Brain pericyte (primary cell): Measurements from ENCODE around the gene MOGAT1.
"Not testable (repeated sequence)": the region's sequence is repeated elsewhere in the genome, so short reads cannot be mapped to it uniquely, and the experiment has no call there.

Source experiments
- DNase-seq: peaks from one replicate; pipeline ENCODE4 v3.0.0-alpha.2; 2012; ENCODE audit warnings: low read depth, low spot score

Gene MOGAT1

GRCh38 chr2:222670191-222671038 is 1.0 kb upstream of the MOGAT1 start:
- DNase-seq = no peak

DNA sequence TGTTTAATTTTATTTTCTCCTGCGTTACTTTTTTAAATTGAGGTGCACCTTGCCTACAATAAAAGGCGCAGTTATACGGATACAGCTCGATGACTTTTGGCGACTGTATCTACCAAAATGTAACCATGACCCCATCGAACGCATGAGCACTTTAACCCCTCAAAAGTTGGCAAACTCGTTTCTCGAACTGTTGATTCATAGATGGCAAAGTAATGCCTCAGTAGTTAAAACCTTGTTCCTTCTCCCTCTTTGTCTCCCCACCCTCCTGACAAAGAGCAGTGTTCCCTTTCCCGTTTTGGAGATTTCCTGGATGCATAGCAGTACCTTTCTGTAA is 577 bp downstream of the MOGAT1 start:
- no peak for DNase-seq

- DNase-seq = no peak
Measured at GRCh38 chr2:222673273-222673672, 1.8 kb downstream of the MOGAT1 start.

- DNase-seq = no peak
Measured at GRCh38 chr2:222673883-222674282, 2.4 kb downstream of the MOGAT1 start.

DNA sequence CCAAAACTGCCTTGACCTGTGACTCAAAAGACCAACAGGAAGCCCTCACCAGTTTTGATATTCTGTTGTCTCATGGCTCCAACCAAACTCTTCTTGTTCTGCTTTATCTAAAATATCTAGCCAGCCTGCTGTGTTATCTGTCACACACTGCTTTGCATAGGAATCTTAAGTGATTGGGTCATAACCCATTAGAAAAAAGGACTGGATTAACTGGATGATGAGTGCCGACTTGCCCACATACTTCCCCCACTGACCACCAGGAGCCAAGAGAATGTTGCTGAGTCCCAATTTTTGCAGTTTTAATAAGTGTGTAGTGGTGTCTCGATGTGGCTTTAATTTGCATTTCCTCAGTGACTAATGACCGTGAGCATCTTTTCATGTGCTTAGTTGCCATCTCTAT is 6.5 kb downstream of the MOGAT1 start:
- DNase-seq = no peak

DNA sequence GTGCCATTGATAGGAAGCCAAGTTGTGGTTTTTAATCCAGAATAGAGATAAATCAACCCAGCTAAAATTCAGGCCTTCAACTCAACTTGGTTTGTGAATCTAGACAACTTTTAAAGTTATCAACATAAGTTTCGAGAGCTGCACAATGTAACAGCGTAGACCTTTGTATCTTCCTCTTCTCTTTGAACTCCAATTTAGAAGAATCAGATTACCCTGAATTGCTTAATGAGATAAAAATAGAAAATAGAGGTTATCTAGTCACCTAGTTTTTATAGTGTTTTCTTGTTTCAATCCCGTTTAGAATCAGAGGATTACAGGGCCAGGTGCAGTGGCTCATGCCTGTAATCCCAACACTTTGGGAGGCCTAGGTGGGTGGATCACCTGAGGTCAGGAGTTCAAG is 12.3 kb downstream of the MOGAT1 start:
- no peak for DNase-seq

GRCh38 chr2:222686086-222686750 is 14.8 kb downstream of the MOGAT1 start:
- DNase-seq = no peak

DNA sequence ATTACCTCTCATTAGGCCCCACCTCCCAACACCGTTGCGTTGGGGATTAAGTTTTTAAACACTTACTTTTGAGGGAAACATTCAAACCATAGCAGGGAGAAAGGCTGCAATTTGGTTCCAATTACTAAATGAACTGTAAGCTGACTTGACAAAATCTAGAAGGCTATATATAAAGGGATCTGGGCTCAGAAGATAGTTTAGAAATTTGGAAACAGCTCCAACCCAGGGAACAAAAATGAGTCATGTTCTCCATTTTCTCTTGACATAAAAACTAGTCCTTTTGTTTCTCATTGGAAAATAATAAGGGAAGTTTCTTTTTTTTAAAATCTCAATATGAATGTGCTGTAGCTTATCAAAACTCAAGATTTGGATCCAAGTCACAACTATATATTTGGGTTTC is 17.5 kb downstream of the MOGAT1 start:
- DNase-seq = no peak

GRCh38 chr2:222689322-222689721 is 17.9 kb downstream of the MOGAT1 start:
- DNase-seq = no peak

- DNase-seq = no peak
Measured at GRCh38 chr2:222690564-222691200, 19.2 kb downstream of the MOGAT1 start.

DNA sequence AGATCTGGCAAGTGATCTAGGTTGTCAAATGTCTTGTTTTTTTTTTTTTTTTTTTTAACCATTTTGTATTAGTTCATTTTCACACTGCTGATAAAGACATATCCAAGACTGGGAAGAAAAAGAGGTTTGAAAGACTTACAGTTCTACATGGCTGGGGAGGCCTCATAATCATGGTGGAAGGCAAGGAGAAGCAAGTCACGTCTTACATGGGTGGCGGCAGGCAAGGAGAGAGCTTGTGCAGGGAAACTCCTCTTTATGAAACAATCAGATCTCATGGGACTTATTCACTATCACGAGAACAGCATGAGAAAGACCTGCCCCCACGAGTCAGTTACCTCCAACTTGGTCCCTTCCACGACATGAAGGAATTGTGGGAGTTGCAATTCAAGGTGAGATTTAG is 22.0 kb downstream of the MOGAT1 start:
- DNase-seq = not testable (repeated sequence)

GRCh38 chr2:222693837-222694236 is 22.4 kb downstream of the MOGAT1 start:
- DNase-seq = no peak

DNA sequence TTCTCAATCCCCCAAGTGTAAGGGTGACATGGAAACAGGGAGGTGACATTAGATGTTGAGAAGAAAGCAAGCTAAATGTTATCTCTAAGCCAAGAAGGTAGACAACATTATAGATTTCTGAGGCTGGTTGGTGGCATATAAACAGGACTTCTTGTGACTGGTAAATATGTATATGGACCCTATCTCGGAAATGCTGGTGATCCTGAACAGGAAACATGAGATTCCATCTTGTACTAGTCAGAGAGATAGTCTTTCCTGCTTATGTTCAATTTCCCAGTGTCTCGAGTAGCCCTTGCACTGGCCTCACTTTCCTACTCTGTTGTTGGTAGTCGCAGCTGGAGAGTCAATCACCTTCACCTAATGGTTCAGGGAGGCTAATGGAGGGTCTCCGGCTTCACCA is 26.8 kb downstream of the MOGAT1 start:
- DNase-seq = no peak

- no peak for DNase-seq
Measured at GRCh38 chr2:222701233-222701632, 29.8 kb downstream of the MOGAT1 start.

DNA sequence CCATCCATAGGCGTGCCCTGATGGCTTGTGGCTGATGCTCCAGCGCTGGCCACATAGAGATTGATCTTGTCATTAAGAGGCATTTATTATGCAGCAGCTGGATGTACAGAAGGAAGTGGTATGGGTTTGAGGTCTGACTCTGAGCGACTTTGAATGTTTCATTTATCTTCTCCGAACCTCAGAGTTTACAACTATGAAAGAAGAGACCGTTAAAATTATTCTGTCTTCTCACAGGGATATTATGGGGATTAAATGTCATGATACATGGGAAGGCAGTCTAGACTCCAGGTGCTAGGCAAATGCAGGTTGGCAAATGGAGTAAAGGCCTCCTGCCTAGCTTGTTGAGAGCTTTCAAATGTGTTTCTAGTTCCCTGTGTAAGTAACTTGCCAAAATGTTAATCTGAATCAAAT is 30.3 kb downstream of the MOGAT1 start:
- DNase-seq = no peak

- no peak for DNase-seq
Measured at GRCh38 chr2:222703091-222703490, 31.6 kb downstream of the MOGAT1 start.

DNA sequence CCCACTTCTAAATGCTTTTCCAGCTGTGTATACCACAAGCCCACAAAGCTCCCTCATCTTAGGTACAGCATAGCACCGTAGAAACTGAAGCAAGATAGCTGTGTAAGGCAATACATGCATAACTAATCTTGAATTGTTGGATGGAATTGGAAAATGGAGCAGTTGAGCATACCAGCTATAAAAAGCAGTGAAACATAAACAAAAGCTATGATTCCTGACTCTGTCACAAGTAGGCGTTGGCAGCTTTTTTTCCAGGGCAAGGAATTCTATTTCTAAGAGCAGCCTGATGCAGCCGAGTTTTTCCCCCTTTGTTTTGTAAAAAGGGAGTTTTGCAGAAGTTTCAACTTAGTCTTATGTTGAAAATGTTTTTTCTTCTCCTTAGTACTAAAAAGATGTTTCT is 32.4 kb downstream of the MOGAT1 start:
- no peak for DNase-seq

DNA sequence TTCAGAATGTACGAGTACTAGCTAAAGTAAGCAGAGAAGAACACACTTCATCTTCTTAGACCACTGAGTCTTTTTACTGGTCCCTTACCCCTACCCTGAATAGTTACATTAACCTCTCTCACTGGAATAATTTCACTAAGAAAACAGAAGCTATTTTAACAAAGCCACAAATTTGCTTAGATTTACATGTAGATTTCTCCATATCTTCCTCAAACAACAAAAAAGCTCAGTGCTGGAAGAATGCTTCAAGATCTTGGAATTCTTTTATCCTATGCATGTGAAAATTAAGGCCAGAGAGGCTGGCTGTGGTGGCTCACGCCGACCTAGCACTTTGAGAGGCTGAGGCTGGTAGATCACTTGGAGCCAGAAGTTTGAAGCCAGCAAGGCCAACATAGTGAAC is 35.2 kb downstream of the MOGAT1 start:
- DNase-seq = no peak

DNA sequence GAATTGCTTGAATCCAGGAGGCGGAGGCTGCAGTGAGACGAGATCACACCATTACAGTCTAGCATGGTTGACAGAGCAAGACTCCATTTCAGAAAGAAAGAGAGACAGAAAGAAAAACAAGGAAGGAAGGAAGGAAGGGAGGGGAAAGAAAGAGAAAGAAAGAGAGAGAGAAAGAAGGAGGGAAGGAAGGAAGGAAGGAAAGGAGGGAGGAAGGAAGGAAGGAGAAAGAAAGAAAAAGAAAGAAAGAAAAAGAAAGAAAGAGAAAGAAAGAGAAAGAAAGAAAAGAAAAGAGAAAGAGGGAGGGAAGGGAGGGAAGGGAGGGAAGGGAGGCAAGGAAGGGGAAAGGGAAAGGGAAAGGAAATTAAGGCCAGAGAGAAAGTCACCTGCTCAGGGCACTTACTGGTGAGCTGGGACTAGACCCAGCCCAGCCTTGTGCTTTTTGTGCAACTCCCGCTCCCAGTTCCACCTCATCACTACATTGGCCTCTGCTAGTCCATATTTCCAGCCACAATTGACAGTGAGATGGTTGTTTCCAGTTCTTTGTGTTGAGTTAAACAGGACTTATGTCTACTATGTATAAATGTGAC is 35.7 kb downstream of the MOGAT1 start:
- DNase-seq = no peak

DNA sequence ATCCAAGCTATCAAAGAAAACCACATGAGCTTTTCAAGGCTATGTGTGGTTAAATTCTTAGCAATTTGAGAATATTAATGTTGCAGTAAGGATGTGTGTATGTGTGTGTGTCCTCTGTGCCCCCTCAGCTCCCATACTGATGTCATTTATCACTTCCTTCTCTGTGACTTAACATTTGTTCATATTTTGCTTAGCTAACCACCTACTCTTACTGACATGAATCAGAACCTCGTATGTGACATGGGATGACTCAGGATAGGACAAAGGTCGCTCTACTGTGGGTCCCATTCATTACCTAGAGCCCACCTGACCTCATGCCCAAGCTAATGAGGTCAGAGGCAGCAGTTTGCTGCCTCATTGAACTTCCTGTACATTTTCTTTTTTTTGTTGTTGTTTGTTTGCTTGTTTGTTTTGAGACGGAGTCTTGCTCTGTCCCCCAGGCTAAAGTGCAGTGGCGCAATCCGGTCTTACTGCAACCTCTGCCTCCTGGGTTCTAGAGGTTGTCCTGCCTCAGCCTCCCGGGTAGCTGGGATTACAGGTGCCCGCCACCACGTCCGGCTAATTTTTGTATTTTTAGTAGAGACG is 36.3 kb downstream of the MOGAT1 start:
- no peak for DNase-seq

- DNase-seq = peak; percentile 47
Measured at GRCh38 chr2:222708274-222708710, 36.8 kb downstream of the MOGAT1 start.
